Measurements from ENCODE around the gene ZNF770. TPM values are rescaled to one million over a fixed set of nuclear protein-coding genes. Genes with fewer than 3 reads are reported as not detected.

The ZNF770 gene
- total RNA-seq, 1 experiment from 2014 or later = 43.0 TPM

DNA sequence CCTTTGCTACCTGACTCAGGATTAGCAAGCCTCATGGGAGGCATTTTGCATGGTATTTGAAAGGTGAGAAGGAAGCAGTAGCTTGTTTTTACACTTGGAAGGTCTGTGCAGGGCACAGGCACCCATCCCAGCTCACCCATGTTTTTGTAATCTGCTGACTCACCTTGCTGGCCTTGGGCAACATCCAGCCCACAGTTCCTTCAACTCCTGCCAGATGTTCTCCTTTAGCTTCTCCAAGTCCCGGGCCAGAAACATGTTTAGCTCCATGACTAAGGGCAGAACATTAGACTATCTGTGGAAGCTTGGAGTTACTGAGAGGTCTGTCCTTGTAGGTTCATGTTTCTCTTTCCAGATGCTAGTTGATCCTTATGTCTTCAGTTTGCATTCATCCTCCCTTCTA lies 12.4 kb upstream of the ZNF770 start:
- Histone ChIP-seq H3K4me3 (ENCODE audit: low read depth in 2 of 2, low read length in 2 of 2) (no peak overlapping the region), H3K27me3 (ENCODE audit: control insufficient read depth, insufficient read depth, low read length) (no peaks in the 10 kb centered on the region), H3K36me3 (ENCODE audit: control insufficient read depth, insufficient read depth, low read length) (no peaks in the 10 kb centered on the region), H3K27ac (ENCODE audit: low read length) (no peak overlapping the region), H3K4me1 (ENCODE audit: control insufficient read depth, insufficient read depth, low read length) (peaks cover 4% of the 10 kb centered on the region; the same call in 1 of the 2 replicates), H3K9me3 (ENCODE audit: control insufficient read depth, insufficient read depth, low read depth, low read length) (no peaks in the 10 kb centered on the region)
- ChIA-PET POLR2A (no interaction called here), CTCF (no interaction called here)
- intact Hi-C loops (cut with micrococcal nuclease; ENCODE audit: unreplicated experiment) (no loop called here), in situ Hi-C loops (cut with HindIII; ENCODE audit: low pct_unique_long_range_greater_than_20kb, low sequenced_read_pairs) (no loop called here)
- no TSS peak for BruUV-seq (replicated peaks)
- DNase-seq (ENCODE audit: low read depth, low spot score) (no peak), ATAC-seq (peak; percentile 68; the same call in 1 of the 2 replicates)
- TF ChIP-seq TCF7L2 (IDR thresholded peaks at IDR 0.05; ENCODE audit: low read depth, low read length) (no peak), POLR2AphosphoS5 (IDR thresholded peaks at IDR 0.05; ENCODE audit: low read depth, low read length) (no peak), REST (IDR thresholded peaks at IDR 0.05; ENCODE audit: insufficient read depth in 1 of 2, low read depth in 2 of 2, low read length in 1 of 2) (no peak), CTCF (IDR thresholded peaks at IDR 0.05) (no peak), SIN3A (IDR thresholded peaks at IDR 0.05; ENCODE audit: borderline replicate concordance, insufficient read depth, low read depth, low read length) (no peak)

- no peak for TF ChIP-seq TCF7L2 (IDR thresholded peaks at IDR 0.05; ENCODE audit: low read depth, low read length)
- no peak for TF ChIP-seq CTCF (IDR thresholded peaks at IDR 0.05)
- TF ChIP-seq POLR2AphosphoS5 (IDR thresholded peaks at IDR 0.05; ENCODE audit: low read depth, low read length) = no peak
- no peak for TF ChIP-seq REST (IDR thresholded peaks at IDR 0.05; ENCODE audit: insufficient read depth in 1 of 2, low read depth in 2 of 2, low read length in 1 of 2)
- TF ChIP-seq SIN3A (IDR thresholded peaks at IDR 0.05; ENCODE audit: borderline replicate concordance, insufficient read depth, low read depth, low read length) = no peak
- Histone ChIP-seq H3K36me3 (ENCODE audit: control insufficient read depth, insufficient read depth, low read length) (no peaks in the 10 kb centered on the region), H3K9me3 (ENCODE audit: control insufficient read depth, insufficient read depth, low read depth, low read length) (no peaks in the 10 kb centered on the region), H3K27me3 (ENCODE audit: control insufficient read depth, insufficient read depth, low read length) (no peaks in the 10 kb centered on the region), H3K27ac (ENCODE audit: low read length) (no peak overlapping the region), H3K4me3 (ENCODE audit: low read depth in 2 of 2, low read length in 2 of 2) (no peak overlapping the region), H3K4me1 (ENCODE audit: control insufficient read depth, insufficient read depth, low read length) (peaks cover 4% of the 10 kb centered on the region; the same call in 1 of the 2 replicates)
- ATAC-seq (no peak), DNase-seq (ENCODE audit: low read depth, low spot score) (no peak)
- in situ Hi-C loops (cut with HindIII; ENCODE audit: low pct_unique_long_range_greater_than_20kb, low sequenced_read_pairs) (no loop called here), intact Hi-C loops (cut with micrococcal nuclease; ENCODE audit: unreplicated experiment) (no loop called here)
- ChIA-PET CTCF (no interaction called here), POLR2A (interaction anchor here (0.6 kb wide), 2 partner anchors 360 to 1527 kb away, joined by 10 to 17 read pairs; no protein-coding TSS in a partner anchor)
- BruUV-seq (replicated peaks) = no TSS peak
Observed at GRCh38 chr15:34999906-35000305, 11.8 kb upstream of the ZNF770 start.
